GM12878 (cell line): Measurements from ENCODE around the gene ANTXR2.

Experiments
- FOS ChIP-seq: IDR thresholded peaks from 3 replicates; pipeline ENCODE4 v1.6.1; 2011; ENCODE audit warnings: borderline replicate concordance; ENCODE audit not compliant: insufficient read length; ENCODE audit errors: extremely low read depth
- REST ChIP-seq: IDR thresholded peaks from 2 replicates; pipeline ENCODE4 v1.6.1; 2012; ENCODE audit warnings: mild to moderate bottlenecking, low read depth, low read length
- USF2 ChIP-seq: IDR thresholded peaks from 2 replicates; pipeline ENCODE4 v1.6.1; 2011; ENCODE audit warnings: low read depth, low read length, improper control_type of control experiment, borderline replicate concordance
- ZNF207 ChIP-seq: fragments of 450-650 bp; IDR thresholded peaks from 2 replicates; pipeline ENCODE4 v1.6.1; 2014; ENCODE audit warnings: antibody characterized with exemption, mild to moderate bottlenecking, borderline replicate concordance

- TF ChIP-seq REST, result no peak
- no peak for TF ChIP-seq USF2
- TF ChIP-seq FOS, result no peak
- peak; percentile 5; the same call in 1 of the 2 replicates for TF ChIP-seq ZNF207
Measured at GRCh38 chr4:80058740-80059139, 14.3 kb downstream of the ANTXR2 start.
